HEK293T (cell line): ENCODE measurements around the gene LILRA1.
"Not testable (repeated sequence)": the region's sequence is repeated elsewhere in the genome, so short reads cannot be mapped to it uniquely, and the experiment has no call there.

ENCODE experiments used
- ARNT ChIP-seq: fragments of 450-650 bp; IDR thresholded peaks from 2 replicates; pipeline ENCODE4 v1.6.1; 2017; ENCODE audit warnings: mild to moderate bottlenecking
- CTBP1 ChIP-seq: fragments of 450-650 bp; IDR thresholded peaks from 2 replicates; pipeline ENCODE4 v1.6.1; 2016; ENCODE audit warnings: borderline replicate concordance
- ELF4 ChIP-seq: fragments of 450-650 bp; IDR thresholded peaks from 2 replicates; pipeline ENCODE4 v1.6.1; 2017; ENCODE audit warnings: antibody characterized with exemption
- FOXA1 ChIP-seq: fragments of 450-650 bp; IDR thresholded peaks from 2 replicates; pipeline ENCODE4 v1.6.1; 2016; ENCODE audit warnings: mild to moderate bottlenecking
- FOXM1 ChIP-seq: fragments of 450-650 bp; IDR thresholded peaks from 2 replicates; pipeline ENCODE4 v1.6.1; 2017; ENCODE audit warnings: mild to moderate bottlenecking, borderline replicate concordance
- LEF1 ChIP-seq: fragments of 450-650 bp; IDR thresholded peaks from 2 replicates; pipeline ENCODE4 v1.6.1; 2017; ENCODE audit warnings: mild to moderate bottlenecking, borderline replicate concordance
- PKNOX1 ChIP-seq: fragments of 450-650 bp; IDR thresholded peaks from 2 replicates; pipeline ENCODE4 v1.6.1; 2016
- SP1 ChIP-seq: fragments of 450-650 bp; IDR thresholded peaks from 2 replicates; pipeline ENCODE4 v1.6.1; 2017
- SUZ12 ChIP-seq: fragments of 450-650 bp; IDR thresholded peaks from 2 replicates; pipeline ENCODE4 v1.6.1; 2016; ENCODE audit warnings: mild to moderate bottlenecking
- TARDBP ChIP-seq: fragments of 450-650 bp; IDR thresholded peaks from 2 replicates; pipeline ENCODE4 v1.6.1; 2016
- ZNF384 ChIP-seq: fragments of 450-650 bp; IDR thresholded peaks from 2 replicates; pipeline ENCODE4 v1.6.1; 2016

- not testable (repeated sequence) for TF ChIP-seq PKNOX1, LEF1, FOXM1, SUZ12, ELF4, CTBP1, FOXA1, ARNT, SP1, ZNF384, TARDBP
Measured at GRCh38 chr19:54624234-54624633, 30.8 kb downstream of the LILRA1 start.
